Neural cell (in vitro differentiated cells): ENCODE results near the gene PARP1. TPM values are rescaled to one million over a fixed set of nuclear protein-coding genes. Genes with fewer than 3 reads are reported as not detected.

Source experiments
- H2AFZ ChIP-seq: fragments of 200-600, 300-800 bp; sonication (generic), shearing (Covaris generic); 2 replicates; pipeline ENCODE4 v1.6.0; 2014; ENCODE audit warnings: low read depth, mild to moderate bottlenecking, antibody characterized with exemption, low read length, moderate library complexity
- H3F3A ChIP-seq: fragments of 200-600 bp; shearing (Covaris generic); 2 replicates; pipeline ENCODE4 v1.6.1; 2016; ENCODE audit warnings: mild to moderate bottlenecking, moderate library complexity, mixed read lengths, antibody characterized with exemption, low read length; ENCODE audit not compliant: insufficient read depth, poor library complexity, severe bottlenecking
- H3K27ac ChIP-seq: fragments of 200-600, 300-800 bp; sonication (generic), shearing (Covaris generic); 2 replicates; pipeline ENCODE4 v1.5.1; 2014; ENCODE audit warnings: mild to moderate bottlenecking, low read length, moderate library complexity
- H3K27me3 ChIP-seq: fragments of 300-800, 200-600 bp; sonication (generic), shearing (Covaris generic); 2 replicates; pipeline ENCODE4 v1.6.0; 2014; ENCODE audit warnings: mild to moderate bottlenecking, low read depth, low read length, moderate library complexity; ENCODE audit not compliant: insufficient read depth
- H3K36me3 ChIP-seq: fragments of 300-800, 200-600 bp; sonication (generic), shearing (Covaris generic); 2 replicates; pipeline ENCODE4 v1.5.1; 2014; ENCODE audit warnings: mild to moderate bottlenecking, antibody characterized with exemption, low read length, moderate library complexity; ENCODE audit not compliant: insufficient read depth
- H3K4me2 ChIP-seq: fragments of 300-800, 200-600 bp; sonication (generic), shearing (Covaris generic); 2 replicates; pipeline ENCODE4 v1.6.0; 2014; ENCODE audit warnings: mild to moderate bottlenecking, low read length
- H3K4me3 ChIP-seq: fragments of 300-800, 200-600 bp; sonication (generic), shearing (Covaris generic); 2 replicates; pipeline ENCODE4 v1.5.1; 2014; ENCODE audit warnings: mild to moderate bottlenecking, low read length, moderate library complexity
- H3K79me2 ChIP-seq: fragments of 200-600 bp; shearing (Covaris generic); replicated peaks from 2 replicates; pipeline ENCODE4 v1.6.0; 2014; ENCODE audit warnings: mild to moderate bottlenecking, low read length, moderate library complexity; ENCODE audit not compliant: insufficient read depth
- H3K9ac ChIP-seq: fragments of 300-800, 200-600 bp; sonication (generic), shearing (Covaris generic); 2 replicates; pipeline ENCODE4 v1.6.1; 2016; ENCODE audit warnings: mild to moderate bottlenecking, low read length, mixed read lengths
- H3K9me2 ChIP-seq: fragments of 200-600 bp; shearing (Covaris generic); 2 replicates; pipeline ENCODE4 v1.6.1; 2016; ENCODE audit warnings: mild to moderate bottlenecking, low read length, mixed read lengths; ENCODE audit not compliant: insufficient read depth
- H3K9me3 ChIP-seq: fragments of 200-600, 300-800 bp; sonication (generic), shearing (Covaris generic); 2 replicates; pipeline ENCODE4 v1.6.1; 2016; ENCODE audit warnings: mild to moderate bottlenecking, mixed run types, low read length, moderate library complexity, mixed read lengths
- H4K20me1 ChIP-seq: fragments of 200-600 bp; shearing (Covaris generic); 2 replicates; pipeline ENCODE4 v1.6.1; 2016; ENCODE audit warnings: mild to moderate bottlenecking, mixed run types; ENCODE audit not compliant: insufficient read depth
- CTCF ChIP-seq: fragments of 450-650 bp; IDR thresholded peaks from 2 replicates; pipeline ENCODE4 v1.5.1; 2014; ENCODE audit warnings: antibody characterized with exemption, mild to moderate bottlenecking, moderate library complexity; ENCODE audit not compliant: poor library complexity, severe bottlenecking
- EP300 ChIP-seq: fragments of 450-650 bp; conservative IDR thresholded peaks from 2 replicates; pipeline ENCODE4 v1.6.1; 2014; ENCODE audit warnings: antibody characterized with exemption, mild to moderate bottlenecking, moderate library complexity; ENCODE audit not compliant: poor library complexity, severe bottlenecking
- EZH2 ChIP-seq: fragments of 200-600, 300-800 bp; shearing (Covaris generic), sonication (generic); IDR thresholded peaks from 2 replicates; pipeline ENCODE4 v1.6.1; 2014; ENCODE audit warnings: antibody characterized with exemption, low read length, borderline replicate concordance, mild to moderate bottlenecking; ENCODE audit not compliant: insufficient read depth, poor library complexity, severe bottlenecking
- MXI1 ChIP-seq: fragments of 450-650 bp; conservative IDR thresholded peaks from 2 replicates; pipeline ENCODE4 v1.6.1; 2014; ENCODE audit warnings: antibody characterized with exemption, mild to moderate bottlenecking; ENCODE audit not compliant: poor library complexity, severe bottlenecking
- POLR2AphosphoS5 ChIP-seq: IDR thresholded peaks from 2 replicates; pipeline ENCODE4 v1.6.1; 2012
- RAD21 ChIP-seq: fragments of 450-650 bp; conservative IDR thresholded peaks from 2 replicates; pipeline ENCODE4 v1.6.1; 2014; ENCODE audit warnings: antibody characterized with exemption, mild to moderate bottlenecking, moderate library complexity
- REST ChIP-seq: IDR thresholded peaks from 2 replicates; pipeline ENCODE4 v1.6.1; 2012; ENCODE audit warnings: borderline replicate concordance
- SMC3 ChIP-seq: fragments of 450-650 bp; conservative IDR thresholded peaks from 2 replicates; pipeline ENCODE4 v1.6.1; 2014; ENCODE audit warnings: antibody characterized with exemption, mild to moderate bottlenecking, moderate library complexity; ENCODE audit not compliant: poor library complexity
- TAF1 ChIP-seq: IDR thresholded peaks from 2 replicates; pipeline ENCODE4 v1.6.1; 2012; ENCODE audit warnings: low read depth
- polyA plus RNA-seq: library from polyadenylated mRNA; depleted of rRNA; stranded (reverse); fragments of >200 nt; gene quantifications from 2 replicates; pipeline ENCODE4 v1.2.3, GENCODE V29; 2014

The PARP1 gene
- polyA plus RNA-seq, 1 donor from 2014 or later, result 112 TPM

GRCh38 chr1:226362891-226363447 lies 44.9 kb downstream of the PARP1 start:
- TF ChIP-seq REST (no peak), TAF1 (no peak), EP300 (no peak), POLR2AphosphoS5 (no peak), MXI1 (no peak), RAD21 (no peak), EZH2 (no peak), SMC3 (no peak), CTCF (no peak)
- H3K4me2 ChIP-seq, result no peak overlapping the region
- H2AFZ ChIP-seq, result no peak overlapping the region
- H3K9ac ChIP-seq, result no peak overlapping the region
- no peaks in the 10 kb centered on the region for H3K27me3 ChIP-seq
- no peaks in the 10 kb centered on the region for H3K79me2 ChIP-seq
- H3F3A ChIP-seq, result no peaks in the 10 kb centered on the region
- no peaks in the 10 kb centered on the region for H3K9me3 ChIP-seq
- no peak overlapping the region for H3K27ac ChIP-seq
- H3K4me3 ChIP-seq, result no peak overlapping the region
- no peaks in the 10 kb centered on the region for H4K20me1 ChIP-seq
- H3K9me2 ChIP-seq, result no peaks in the 10 kb centered on the region
- H3K36me3 ChIP-seq, result peaks cover 21% of the 10 kb centered on the region

GRCh38 chr1:226362361-226362760 lies 45.5 kb downstream of the PARP1 start:
- H4K20me1 ChIP-seq, result no peaks in the 10 kb centered on the region
- H3K9ac ChIP-seq, result no peak overlapping the region
- H3K27me3 ChIP-seq, result no peaks in the 10 kb centered on the region
- no peaks in the 10 kb centered on the region for H3K79me2 ChIP-seq
- H3F3A ChIP-seq, result no peaks in the 10 kb centered on the region
- no peaks in the 10 kb centered on the region for H3K9me3 ChIP-seq
- no peak overlapping the region for H2AFZ ChIP-seq
- no peak overlapping the region for H3K27ac ChIP-seq
- TF ChIP-seq SMC3, result no peak
- TF ChIP-seq RAD21, result no peak
- no peak for TF ChIP-seq EP300
- TF ChIP-seq POLR2AphosphoS5, result no peak
- no peak for TF ChIP-seq MXI1
- TF ChIP-seq REST, result no peak
- TF ChIP-seq EZH2, result no peak
- no peak for TF ChIP-seq TAF1
- no peak for TF ChIP-seq CTCF
- H3K4me3 ChIP-seq, result no peak overlapping the region
- H3K9me2 ChIP-seq, result no peaks in the 10 kb centered on the region
- peaks cover 24% of the 10 kb centered on the region for H3K36me3 ChIP-seq
- H3K4me2 ChIP-seq, result no peak overlapping the region
